Skeletal muscle cell (primary cell): ENCODE results near the gene LMO1.

Experiments
- DNase-seq: peaks from one replicate; pipeline ENCODE4 v3.0.0-alpha.2; 2010; ENCODE audit warnings: low read depth
- H3K4me3 ChIP-seq: 2 replicates; pipeline ENCODE4 v1.5.1; 2011; ENCODE audit warnings: low read depth, mild to moderate bottlenecking, control low read depth, low read length, moderate library complexity

Gene LMO1

DNA sequence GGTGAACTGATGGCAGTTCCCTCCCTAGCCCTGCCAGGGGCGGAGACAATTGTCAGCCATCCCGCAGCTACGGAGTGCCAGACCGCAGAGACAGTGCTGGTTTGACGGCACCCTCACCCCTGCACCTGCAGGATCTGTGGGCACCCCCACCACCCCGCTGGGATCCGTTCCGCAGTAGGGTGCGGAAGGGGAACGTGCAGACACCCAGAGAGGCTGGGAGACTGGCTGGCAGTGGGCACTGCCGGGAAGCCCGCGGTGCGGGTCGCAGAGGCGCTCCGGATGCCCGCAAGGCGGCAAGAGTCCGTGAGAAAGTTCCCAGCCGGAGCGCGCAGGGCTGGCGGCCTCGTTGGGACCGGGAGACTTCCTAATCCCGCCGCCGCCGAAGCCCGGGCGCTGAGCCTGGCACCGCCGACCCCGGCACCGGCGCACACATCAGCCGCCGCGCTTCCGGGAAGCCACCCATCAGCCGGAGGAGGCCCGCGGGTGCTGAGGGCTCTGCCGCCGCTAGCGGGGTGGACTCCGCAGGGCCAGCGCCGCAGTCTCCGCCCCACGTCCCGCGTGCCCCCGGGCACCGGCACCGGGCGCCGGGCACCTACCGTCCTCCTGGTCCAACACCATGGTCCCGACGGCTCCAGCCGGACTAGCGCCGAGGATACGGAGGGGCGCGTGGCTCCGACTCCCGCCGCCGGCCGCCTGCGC lies 4.3 kb upstream of the LMO1 start:
- no peak for DNase-seq
- H3K4me3 ChIP-seq: peak overlapping the region; percentile 27

DNA sequence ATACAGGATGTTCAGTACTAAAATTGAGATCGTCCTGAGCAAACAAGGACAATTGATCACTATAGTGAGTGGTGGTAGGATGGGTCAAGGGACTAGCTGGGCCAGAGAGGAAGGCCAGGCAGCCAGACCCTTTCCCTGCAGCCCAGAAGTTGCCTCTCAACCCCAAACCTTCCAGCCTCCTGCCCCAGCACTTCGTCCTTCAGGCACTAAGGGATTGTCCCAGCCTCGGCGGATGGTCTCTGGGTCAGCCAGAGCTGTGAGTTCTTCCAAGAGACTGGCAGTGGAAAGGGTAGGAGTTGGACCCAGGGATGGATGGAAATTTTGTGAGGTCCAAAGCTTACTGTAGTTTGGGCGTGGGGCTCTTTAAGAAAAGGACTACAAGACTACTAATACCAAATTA lies 3.6 kb upstream of the LMO1 start:
- no peak for DNase-seq

DNA sequence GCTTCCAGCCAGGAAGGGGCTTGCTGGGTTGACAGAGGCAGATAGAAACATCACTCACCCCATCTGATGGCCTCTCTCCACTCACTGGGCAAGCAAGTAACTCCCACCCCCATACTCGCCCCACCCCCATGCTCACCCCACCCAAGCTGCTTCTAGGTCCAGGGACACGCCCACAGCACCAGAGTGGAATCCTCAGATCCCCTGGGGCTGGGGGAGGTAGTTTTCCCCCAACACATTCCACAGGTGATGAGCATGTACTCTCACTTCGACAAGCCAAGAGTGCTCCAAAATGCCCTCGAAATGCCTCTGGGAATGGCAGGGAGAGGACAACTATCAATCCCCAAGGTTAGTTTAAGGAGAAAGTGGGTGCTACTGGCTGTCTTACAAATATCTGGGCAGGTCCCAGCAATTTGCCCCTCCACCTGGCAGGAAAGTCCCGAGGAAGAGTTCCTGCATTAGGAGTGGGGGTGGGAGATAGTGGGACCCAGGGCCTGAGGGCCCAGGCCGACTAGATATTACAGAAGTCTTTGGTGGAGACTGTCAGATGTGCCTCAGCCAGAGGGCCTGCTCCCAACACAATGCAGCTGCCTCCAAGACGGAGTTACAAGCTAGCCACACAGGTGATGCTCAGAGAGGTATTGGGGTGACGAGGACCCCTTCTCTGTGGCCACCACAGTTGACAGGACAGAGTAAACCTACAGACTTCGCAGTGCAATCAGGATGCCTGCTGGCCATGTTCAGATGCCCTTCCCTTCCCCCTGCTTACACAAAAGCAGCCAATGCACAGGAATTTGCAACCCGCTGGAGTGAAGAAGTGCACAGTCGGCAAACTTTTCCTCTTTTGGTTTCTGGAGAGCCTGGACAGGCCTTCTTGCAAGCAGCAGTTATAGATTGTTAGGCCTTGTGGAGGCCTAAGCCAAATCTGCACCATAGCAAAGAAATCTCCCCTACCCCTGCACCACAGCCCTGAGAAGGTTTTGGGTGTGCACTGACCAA lies 2.9 kb upstream of the LMO1 start:
- no peak overlapping the region for H3K4me3 ChIP-seq
- no peak for DNase-seq

More for the DNA sequence above, 3.6 kb upstream of the LMO1 start:
- no peak overlapping the region for H3K4me3 ChIP-seq

DNA sequence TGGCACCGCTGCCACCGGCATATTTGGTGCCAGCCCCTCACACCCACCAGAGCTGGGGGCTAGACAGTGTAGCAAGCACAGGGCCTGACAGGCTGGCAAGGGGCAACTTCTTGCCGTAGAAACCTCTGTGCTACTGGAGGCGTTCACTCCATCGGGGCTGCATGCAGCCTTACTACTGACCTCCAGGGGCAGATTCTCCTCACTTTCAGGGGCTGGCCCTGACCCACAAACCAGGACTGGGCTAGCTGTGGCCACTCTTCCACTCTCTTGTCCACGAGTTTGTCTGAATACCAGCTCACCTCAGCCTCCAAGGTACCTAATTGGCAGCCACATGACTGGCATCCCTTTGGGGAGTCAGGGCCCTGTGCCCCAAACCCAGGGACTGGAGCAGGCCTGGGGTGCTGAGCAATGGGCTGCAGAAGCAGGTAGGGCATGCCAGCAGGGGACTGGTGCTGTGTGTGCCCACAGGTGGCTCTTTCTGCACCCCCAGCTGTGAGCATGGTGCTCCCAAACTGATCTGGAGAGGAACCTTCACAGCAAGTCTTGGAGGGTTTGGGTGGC lies 2.1 kb upstream of the LMO1 start:
- DNase-seq: no peak
- no peak overlapping the region for H3K4me3 ChIP-seq

DNA sequence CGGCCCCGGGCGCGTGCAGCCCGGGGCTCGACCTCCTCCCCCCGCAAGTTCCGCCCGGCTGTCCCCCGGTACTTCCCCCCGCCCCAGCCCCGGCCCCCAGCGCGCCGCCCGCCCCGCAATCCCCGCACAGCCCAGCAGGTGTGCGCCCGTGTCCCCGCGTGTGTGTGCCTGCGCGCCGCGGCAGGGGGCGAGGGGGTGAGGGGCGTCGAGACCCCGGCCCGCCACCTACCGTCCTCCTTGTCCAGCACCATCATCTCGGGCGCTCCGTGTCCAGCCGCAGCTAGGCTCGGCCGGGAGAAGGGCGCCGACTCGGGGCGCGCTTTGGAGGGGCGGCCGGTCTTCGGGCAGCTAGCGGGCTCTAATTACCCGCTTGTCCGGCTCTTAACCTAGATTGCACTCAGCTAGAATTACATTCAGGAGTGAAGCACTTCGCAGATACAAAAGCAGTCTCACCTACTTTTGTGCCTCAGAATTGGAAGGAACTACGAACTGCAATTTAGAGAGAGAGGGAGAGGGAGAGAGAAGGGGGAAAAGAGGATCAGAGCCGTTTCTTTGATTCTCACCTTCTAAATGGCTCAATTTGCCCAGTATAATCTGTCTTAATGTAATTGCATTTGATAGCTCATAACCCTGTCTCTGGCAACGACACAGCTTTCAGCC lies 439 bp downstream of the LMO1 start:
- H3K4me3 ChIP-seq: peak overlapping the region; percentile 38
- DNase-seq: no peak

DNA sequence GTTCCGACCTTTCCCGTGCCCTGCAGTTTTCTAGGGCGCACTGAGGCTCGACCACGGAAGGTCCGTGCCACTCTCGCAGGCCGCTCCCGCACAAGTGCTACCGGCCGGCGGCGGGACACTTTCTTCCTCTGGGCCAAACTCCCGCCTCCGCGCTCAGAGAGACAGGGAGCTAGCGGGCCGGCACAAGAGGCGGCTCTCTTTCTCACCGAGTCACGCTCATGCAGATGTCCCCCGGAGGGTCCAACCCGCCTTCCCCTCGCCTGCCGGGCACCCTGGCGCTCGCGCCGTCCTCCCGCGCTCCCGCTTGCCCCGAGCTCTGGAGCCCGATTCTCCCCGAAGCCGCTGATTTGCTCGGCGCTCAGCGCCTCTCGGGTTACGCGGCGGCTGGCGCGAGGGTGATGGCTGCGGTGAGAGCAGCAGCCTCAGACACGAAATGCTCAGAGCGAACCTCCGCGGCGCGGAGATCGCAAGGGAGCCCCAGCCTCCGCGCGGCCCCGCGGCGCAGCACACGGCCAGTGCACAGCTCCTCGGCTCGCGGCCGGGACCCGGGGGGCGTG lies 1.0 kb downstream of the LMO1 start:
- peak; percentile 25 for DNase-seq

DNA sequence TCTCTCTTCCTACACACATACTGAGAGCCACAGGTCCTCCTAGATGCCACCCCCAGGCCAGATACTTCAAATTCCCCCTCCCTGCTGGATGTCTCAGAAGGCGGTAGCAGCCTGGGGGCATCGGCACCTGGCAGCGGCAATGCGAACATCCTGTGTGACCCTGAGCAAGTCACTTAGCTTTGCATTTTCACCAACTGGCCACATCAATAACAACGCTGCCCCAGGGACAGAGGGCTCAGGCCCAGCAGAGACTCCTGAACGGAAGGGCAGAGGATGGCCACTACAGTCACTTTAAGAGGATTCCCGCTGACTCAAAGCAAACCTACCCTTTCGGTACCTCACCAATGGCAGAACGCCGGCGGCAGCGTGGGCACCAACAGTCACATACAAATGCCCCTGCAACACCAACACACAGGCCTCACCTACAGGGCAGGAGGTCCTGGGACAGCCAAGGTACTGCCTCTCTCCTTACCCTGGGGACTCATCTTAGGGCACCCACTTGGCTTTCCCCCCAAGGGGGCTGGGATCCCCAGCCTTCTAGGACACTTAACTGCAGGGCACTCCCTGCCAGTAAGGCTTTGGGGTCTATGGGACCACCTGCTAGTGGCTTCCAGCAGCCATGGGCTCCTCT lies 1.6 kb downstream of the LMO1 start:
- peak overlapping the region; percentile 44 for H3K4me3 ChIP-seq
- DNase-seq: no peak

More for the DNA sequence above, 1.0 kb downstream of the LMO1 start:
- H3K4me3 ChIP-seq: peak overlapping the region; percentile 44

DNA sequence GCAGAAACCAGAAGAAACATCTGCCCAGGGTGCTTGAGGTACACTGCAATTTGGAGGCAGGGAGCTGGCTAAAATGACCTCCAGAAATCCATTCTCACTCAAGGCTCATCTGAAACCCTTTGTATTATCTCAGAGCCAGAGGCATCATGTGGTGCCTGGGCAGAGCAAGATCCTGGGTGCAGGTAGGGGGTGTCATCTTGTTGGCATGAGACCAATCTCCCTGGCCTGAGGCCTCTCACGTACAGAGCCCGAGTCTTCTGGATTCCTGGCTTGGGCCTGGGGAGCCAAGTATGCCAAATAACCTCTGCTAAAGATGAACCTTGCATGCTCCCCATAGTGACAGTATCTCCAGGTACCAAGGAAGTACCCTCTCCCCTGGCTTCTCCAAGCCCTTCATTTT lies 2.4 kb downstream of the LMO1 start:
- H3K4me3 ChIP-seq: no peak overlapping the region
- DNase-seq: no peak

DNA sequence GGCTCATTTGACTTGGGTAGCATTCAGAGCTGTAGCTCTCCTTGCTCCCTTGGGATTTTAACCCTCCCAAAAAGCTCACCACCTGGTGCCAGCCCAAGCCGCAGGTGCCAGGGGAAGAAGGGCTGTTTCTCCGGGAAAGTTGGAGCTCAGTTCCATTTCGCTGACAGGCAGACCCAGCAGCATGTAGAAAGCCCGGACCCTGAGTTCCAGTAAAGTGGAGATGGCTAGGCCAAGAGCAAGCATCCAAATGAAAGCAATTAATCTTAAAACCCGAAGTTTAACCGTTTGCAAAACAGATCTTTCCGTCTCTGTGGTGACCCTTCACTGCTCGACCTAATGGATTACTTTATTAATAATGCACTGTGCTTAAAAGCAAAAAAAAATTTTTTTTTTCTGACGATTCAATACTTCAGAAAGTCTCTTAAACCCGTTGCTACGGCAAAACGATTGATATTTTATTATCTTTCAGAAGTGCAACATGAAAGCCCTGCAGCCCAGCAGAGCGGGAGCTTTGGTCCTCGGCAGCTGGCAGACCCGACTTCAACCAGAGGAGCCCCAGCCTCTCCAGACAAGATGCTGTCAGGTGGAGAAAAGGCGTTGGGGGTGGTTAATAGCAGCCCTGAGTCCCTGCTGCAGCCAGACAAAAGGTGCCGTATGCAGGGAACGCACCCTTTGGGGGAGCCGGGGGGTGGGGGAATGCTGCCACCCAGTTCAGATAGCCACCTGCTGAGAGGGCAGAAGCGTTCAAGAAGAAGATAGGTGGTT lies 3.3 kb downstream of the LMO1 start:
- no peak for DNase-seq
- H3K4me3 ChIP-seq: no peak overlapping the region

DNA sequence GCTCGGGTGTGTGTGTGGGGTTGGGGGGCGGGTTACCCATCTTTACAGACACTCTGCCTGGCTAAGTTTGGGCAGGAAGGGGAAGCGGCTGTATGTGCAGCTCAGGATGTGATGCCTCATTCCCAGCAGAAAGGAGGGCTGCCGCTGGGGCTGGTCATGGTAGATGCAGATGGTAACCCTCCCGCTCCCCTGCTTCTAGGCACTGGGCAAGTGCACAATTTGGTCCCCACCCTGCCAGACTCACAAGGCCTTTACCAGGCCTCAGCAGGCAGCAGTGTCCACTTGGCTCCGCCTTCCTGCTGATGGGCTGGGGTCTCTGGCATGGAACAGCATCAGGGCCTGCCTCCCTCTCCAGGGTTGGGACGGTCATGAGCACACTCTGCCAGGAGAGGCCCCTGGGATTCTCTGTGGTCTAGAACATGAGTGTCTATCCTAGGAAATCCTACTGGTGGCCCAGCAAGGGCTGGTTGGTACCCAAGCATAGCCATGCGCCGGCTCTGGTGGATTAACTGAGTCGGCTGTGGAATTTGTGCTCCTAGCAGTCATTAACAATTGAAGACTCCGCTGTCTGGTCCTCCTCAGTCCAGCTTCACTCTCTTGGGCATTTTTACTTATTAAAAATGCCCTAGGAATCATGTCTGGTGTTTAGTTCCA lies 4.2 kb downstream of the LMO1 start:
- DNase-seq: no peak
- no peak overlapping the region for H3K4me3 ChIP-seq

DNA sequence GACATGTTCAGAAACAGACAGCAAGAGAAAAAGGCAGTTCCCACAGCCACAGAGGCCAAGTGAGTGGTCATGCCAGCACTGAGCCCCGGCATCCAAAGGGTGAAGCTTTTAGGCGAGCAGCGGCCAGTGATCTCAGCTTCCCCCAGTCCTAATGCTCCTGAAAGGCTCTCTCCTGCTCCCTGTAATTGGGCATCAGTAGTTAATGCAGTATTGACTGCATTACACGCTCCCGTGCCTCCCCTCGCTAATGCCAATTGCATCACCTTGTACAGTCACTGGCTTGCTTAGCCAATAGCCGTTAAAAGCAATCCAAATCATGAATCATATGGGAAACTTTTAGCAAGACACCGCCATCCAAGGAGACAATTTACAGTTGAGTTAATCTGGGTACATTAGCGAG lies 4.9 kb downstream of the LMO1 start:
- peak; percentile 12 for DNase-seq

DNA sequence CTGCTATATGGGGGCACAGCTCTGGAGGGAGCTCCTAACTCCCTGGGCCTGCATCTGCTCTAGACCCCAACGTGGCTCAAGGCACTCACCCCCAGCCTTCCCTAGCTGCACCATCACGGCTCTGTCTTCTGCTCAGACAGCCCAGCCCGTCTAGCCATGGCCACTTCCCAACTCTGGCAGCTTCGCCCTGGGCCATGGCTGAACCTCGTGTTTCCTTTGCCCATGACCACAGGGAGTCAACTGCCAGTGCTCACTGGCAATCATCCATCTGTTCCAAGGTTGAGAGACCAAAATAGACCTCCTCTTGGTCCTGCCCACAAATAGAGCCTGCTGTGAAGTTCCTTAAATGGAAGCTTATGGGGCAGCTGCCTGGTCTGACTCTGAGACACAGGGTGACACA lies 5.4 kb downstream of the LMO1 start:
- no peak overlapping the region for H3K4me3 ChIP-seq
- DNase-seq: no peak

More for the DNA sequence above, 4.9 kb downstream of the LMO1 start:
- no peak overlapping the region for H3K4me3 ChIP-seq

DNA sequence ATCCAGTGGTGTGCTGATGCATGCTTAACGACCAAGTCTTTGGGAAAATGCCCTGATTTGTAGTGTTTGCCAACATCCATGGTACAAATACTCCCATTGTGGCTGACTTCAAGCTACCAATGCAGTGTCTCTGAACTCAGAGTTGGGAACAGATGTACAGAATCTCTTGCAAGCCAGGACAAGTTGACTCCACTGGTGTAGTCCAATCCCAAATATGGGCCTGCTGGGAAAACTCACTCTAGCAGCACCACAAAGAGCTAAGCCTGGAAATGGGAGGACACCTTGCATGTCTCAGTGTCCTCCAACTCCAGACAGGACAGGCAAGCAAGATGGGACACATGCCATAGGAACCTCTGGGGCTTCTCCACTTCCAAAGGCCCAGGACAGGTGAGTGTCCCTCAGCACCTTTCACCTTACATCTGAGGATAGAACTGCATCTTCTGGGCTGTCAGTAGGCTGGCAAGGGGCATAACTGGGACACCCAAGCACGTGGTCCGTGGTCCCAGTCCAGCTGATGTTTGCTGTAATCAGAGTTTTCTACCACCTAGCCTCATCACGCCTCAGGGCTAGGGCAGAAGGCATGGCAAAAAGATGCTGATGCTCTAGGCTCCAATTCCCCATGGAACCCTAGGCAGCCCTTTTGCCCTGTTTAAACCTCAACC lies 6.5 kb downstream of the LMO1 start:
- H3K4me3 ChIP-seq: no peak overlapping the region
- no peak for DNase-seq

DNA sequence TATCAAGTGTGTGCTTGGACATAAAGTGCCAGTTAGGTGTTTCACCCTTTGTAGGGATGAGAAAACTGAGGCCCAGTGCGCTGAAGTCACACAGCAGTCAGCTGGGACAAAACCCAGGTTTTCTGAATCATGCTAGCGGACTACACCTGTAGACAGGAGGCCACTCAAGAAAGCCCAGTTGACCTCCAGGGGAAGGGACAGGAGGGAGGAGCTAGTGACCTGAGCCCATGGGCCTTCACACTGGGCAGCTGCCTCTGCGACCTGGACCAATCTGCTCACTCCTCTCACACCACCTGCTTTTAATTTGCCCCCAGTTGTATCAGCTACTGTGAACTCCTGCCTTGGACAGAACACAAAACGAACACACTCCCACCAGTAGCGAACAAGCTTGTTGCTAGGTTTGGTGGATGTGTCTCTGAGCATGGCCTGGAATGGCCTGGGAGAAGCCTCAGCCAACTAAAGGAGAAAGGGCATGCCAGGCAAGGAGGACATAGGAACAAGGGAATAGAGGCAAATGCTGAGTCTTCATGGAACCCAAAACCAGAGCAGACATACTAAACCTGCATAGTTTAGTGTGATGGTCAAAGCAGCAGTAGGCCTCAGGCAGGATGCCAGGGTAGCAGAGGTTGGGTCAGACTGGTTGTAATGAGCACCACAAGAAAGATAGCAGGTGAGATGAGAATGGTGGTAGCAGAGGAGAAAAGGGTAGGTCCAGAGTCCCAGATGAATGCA lies 7.2 kb downstream of the LMO1 start:
- DNase-seq: no peak
- H3K4me3 ChIP-seq: no peak overlapping the region

DNA sequence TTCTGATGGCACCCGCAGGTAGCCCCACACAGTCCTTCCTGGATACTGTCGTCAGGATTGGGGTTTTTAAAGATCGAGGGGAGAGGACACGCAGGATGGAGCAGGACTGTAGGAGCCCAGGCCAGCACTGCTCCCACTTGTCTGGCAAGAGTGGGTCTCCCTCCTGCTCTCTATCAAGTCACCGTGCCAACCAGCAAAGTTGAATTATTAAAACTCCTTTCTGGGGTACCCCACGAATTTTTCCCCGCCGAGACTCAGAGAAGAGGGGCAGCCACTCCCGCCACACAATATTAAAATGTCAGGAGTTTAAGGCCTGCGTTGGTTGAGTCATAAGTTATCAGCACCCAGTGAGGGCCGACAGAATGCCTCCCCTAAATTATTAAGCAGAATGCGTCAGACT lies 10.1 kb downstream of the LMO1 start:
- H3K4me3 ChIP-seq: no peak overlapping the region
- no peak for DNase-seq

DNA sequence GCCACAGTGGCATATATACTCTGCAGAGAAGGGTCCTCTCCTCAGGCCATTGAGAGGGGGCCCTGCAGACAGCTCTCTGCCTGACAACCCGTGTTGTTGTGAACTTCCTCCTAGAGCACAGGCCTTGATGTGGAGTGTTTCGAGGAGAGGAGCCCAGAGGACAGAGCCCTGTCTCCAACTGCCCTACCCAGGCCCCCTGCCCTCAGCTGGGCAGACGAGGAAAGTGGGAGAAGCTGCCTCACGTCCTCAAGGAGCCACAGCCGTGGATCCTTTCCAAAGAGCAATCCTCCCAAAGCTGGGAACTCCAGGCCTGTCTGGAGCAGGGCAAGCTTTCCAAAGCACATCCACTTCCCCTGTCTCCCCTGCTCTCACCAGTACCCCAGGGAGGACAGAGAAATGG lies 10.7 kb downstream of the LMO1 start:
- no peak for DNase-seq
- H3K4me3 ChIP-seq: no peak overlapping the region

DNA sequence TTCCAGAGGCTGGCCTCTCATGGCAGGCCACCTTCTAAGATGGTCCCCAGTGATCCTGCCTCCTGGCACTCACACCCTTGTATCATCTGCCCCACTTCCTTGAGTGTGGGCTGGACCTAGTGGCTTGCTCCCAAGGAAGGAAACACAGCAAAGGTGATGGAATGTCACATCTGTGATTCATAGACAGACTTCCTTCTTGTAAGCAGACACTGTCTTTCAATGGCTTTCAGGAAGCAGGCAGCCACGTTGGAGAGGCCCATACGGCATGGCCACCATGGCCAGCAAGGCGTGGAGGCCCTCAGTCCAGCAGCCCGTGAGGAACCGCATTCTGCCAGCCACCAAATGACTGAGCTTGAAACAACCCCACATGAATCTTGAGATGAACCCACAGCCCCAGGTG lies 11.3 kb downstream of the LMO1 start:
- no peak for DNase-seq

More for the DNA sequence above, 11.3 kb downstream of the LMO1 start:
- H3K4me3 ChIP-seq: no peak overlapping the region
